SK-N-SH (cell line): ENCODE measurements around the gene CD248. TPM values are rescaled to one million over a fixed set of nuclear protein-coding genes. Genes with fewer than 3 reads are reported as not detected.

Source experiments
- CTCF ChIA-PET: fragments of 300-600, 350-600 bp; formaldehyde crosslinking; extraction: SDS; loops from one replicate; lab custom pipeline; 2021; lab: Yijun Ruan, JAX
- POLR2A ChIA-PET: fragments of 350-600 bp; sonication (Branson Sonifier 250); formaldehyde crosslinking; extraction: SDS; loops from one replicate; lab custom pipeline; 2020; ENCODE audit warnings: antibody characterized with exemption, inconsistent platforms; lab: Yijun Ruan, JAX
- DNase-seq: peaks from one replicate; pipeline ENCODE4 v3.0.0; 2012
- H2AFZ ChIP-seq: fragments of 200-600 bp; sonication (generic); 2 replicates; pipeline ENCODE4 v1.8.1; 2016; ENCODE audit warnings: antibody characterized with exemption, mild to moderate bottlenecking, low read depth
- H3F3A ChIP-seq: fragments of 200-600 bp; sonication (generic); replicated peaks from 2 replicates; pipeline ENCODE3; 2016; ENCODE audit warnings: antibody characterized with exemption, mild to moderate bottlenecking; ENCODE audit not compliant: insufficient read depth
- H3K27ac ChIP-seq, 2 experiments: fragments of 200-500 bp in 1 of 2; fragments of 200-600 bp in 1 of 2; sonication (Bioruptor generic) in 1 of 2; sonication (generic), shearing (Covaris generic) in 1 of 2; 2 replicates each; pipeline versions ENCODE4 v1.5.1 to v1.6.1; 2014 to 2016; ENCODE audit warnings: low read depth in 2 of 2, inconsistent platforms in 1 of 2, low read length in 1 of 2, mild to moderate bottlenecking in 1 of 2, mixed read lengths in 1 of 2
- H3K27me3 ChIP-seq: fragments of 200-600 bp; sonication (generic), shearing (Covaris generic); 2 replicates; pipeline ENCODE4 v1.6.1; 2016; ENCODE audit warnings: mixed run types; ENCODE audit not compliant: insufficient read depth
- H3K36me3 ChIP-seq, 2 experiments: fragments of 200-500 bp in 1 of 2; fragments of 200-600 bp in 1 of 2; sonication (Bioruptor generic) in 1 of 2; sonication (generic) in 1 of 2; replicated peaks in 1 of 2; 2 replicates each; pipeline versions ENCODE3 to v1.5.1; 2014 to 2016; ENCODE audit warnings: low read length in 1 of 2, mild to moderate bottlenecking in 1 of 2; ENCODE audit not compliant: insufficient read depth in 2 of 2, control insufficient read depth in 1 of 2
- H3K4me1 ChIP-seq, 2 experiments: fragments of 200-500 bp in 1 of 2; fragments of 200-600 bp in 1 of 2; sonication (Bioruptor generic) in 1 of 2; sonication (generic), shearing (Covaris generic) in 1 of 2; 2 replicates each; pipeline versions ENCODE4 v1.5.1 to v1.6.1; 2014 to 2016; ENCODE audit warnings: low read depth in 1 of 2, low read length in 1 of 2, mixed run types in 1 of 2; ENCODE audit not compliant: insufficient read depth in 2 of 2, control insufficient read depth in 1 of 2
- H3K4me2 ChIP-seq: fragments of 200-600 bp; sonication (generic), shearing (Covaris generic); 2 replicates; pipeline ENCODE4 v1.6.1; 2017; ENCODE audit warnings: mixed run types
- H3K4me3 ChIP-seq, 2 experiments: fragments of 200-500 bp in 1 of 2; fragments of 200-600 bp in 1 of 2; sonication (Bioruptor generic) in 1 of 2; sonication (generic), shearing (Covaris generic) in 1 of 2; 2 replicates each; pipeline versions ENCODE4 v1.5.1 to v1.8.1; 2014 to 2016; ENCODE audit warnings: low read depth in 2 of 2, inconsistent platforms in 1 of 2, low read length in 1 of 2, mild to moderate bottlenecking in 1 of 2, mixed read lengths in 1 of 2, moderate library complexity in 1 of 2
- H3K79me2 ChIP-seq: fragments of 200-600 bp; sonication (generic); 2 replicates; pipeline ENCODE4 v1.8.1; 2017; ENCODE audit warnings: mild to moderate bottlenecking; ENCODE audit not compliant: insufficient read depth
- H3K9ac ChIP-seq: fragments of 200-600 bp; sonication (generic); 2 replicates; pipeline ENCODE4 v1.6.1; 2017; ENCODE audit warnings: mixed run types
- H3K9me2 ChIP-seq: fragments of 200-600 bp; sonication (generic); 2 replicates; pipeline ENCODE4 v1.6.1; 2017; ENCODE audit warnings: mixed run types
- H3K9me3 ChIP-seq: fragments of 200-600 bp; sonication (generic); 2 replicates; pipeline ENCODE4 v1.6.1; 2017; ENCODE audit warnings: mixed run types, mild to moderate bottlenecking, moderate library complexity
- H4K20me1 ChIP-seq: fragments of 200-600 bp; sonication (generic); 2 replicates; pipeline ENCODE4 v1.6.1; 2017; ENCODE audit warnings: mild to moderate bottlenecking, mixed run types; ENCODE audit not compliant: insufficient read depth
- CTCF ChIP-seq: fragments of 200-600 bp; sonication (generic); IDR thresholded peaks from 2 replicates; pipeline ENCODE4 v1.6.1; 2017; ENCODE audit warnings: antibody characterized with exemption, mild to moderate bottlenecking, moderate library complexity
- ELF1 ChIP-seq: IDR thresholded peaks from 2 replicates; pipeline ENCODE4 v1.4.0; 2012
- EZH2phosphoT487 ChIP-seq: fragments of 200-600 bp; sonication (generic); IDR thresholded peaks from 2 replicates; pipeline ENCODE4 v1.6.1; 2017; ENCODE audit warnings: low read depth, mixed run types, mild to moderate bottlenecking, antibody characterized with exemption, moderate library complexity, borderline replicate concordance
- FOXJ3 ChIP-seq: sonication (generic); formaldehyde crosslinking; IDR thresholded peaks from 2 replicates; pipeline ENCODE4 v1.5.1; 2020; ENCODE audit warnings: mild to moderate bottlenecking, missing genetic modification reagents
- JUND ChIP-seq: IDR thresholded peaks from 2 replicates; pipeline ENCODE4 v1.4.0; 2012
- MAX ChIP-seq: IDR thresholded peaks from 2 replicates; pipeline ENCODE4 v1.4.0; 2012; ENCODE audit warnings: low read depth
- NFIC ChIP-seq: IDR thresholded peaks from 2 replicates; pipeline ENCODE4 v1.4.0; 2012; ENCODE audit warnings: borderline replicate concordance
- PBX3 ChIP-seq: IDR thresholded peaks from 2 replicates; pipeline ENCODE4; 2012
- POLR2AphosphoS5 ChIP-seq: IDR thresholded peaks from 2 replicates; pipeline ENCODE4 v1.6.1; 2012; ENCODE audit warnings: low read depth, low read length
- RCOR1 ChIP-seq: fragments of 150-350 bp; IDR thresholded peaks from 2 replicates; pipeline ENCODE4 v1.6.1; 2017; ENCODE audit warnings: antibody characterized with exemption, low read length
- REST ChIP-seq: IDR thresholded peaks from 2 replicates; pipeline ENCODE4 v1.6.1; 2012; ENCODE audit warnings: mild to moderate bottlenecking, low read depth, low read length, moderate library complexity
- RFX5 ChIP-seq: IDR thresholded peaks from 2 replicates; pipeline ENCODE4 v1.6.1; 2012; ENCODE audit warnings: mild to moderate bottlenecking, improper control_type of control experiment, low read length
- YY1 ChIP-seq: IDR thresholded peaks from 2 replicates; pipeline ENCODE4 v1.4.0; 2012; ENCODE audit warnings: low read depth, mild to moderate bottlenecking
- ZBTB33 ChIP-seq: IDR thresholded peaks from 2 replicates; pipeline ENCODE4 v1.4.0; 2012; ENCODE audit warnings: low read depth, borderline replicate concordance
- WGBS: methylation state at CpG from one replicate; pipeline ENCODE4 v1.1.6; 2017; ENCODE audit warnings: low lambda C conversion rate; 5-methylcytosine and 5-hydroxymethylcytosine counted together
- polyA plus RNA-seq, 3 experiments: library from polyadenylated mRNA; depleted of rRNA; stranded (reverse); fragments of >200 nt; gene quantifications; 2 replicates each; pipeline ENCODE4 v1.2.3, GENCODE V29; 2012

CD248 gene
- polyA plus RNA-seq, 1 of the 3 experiments (the other 2 are of a cell fraction) = 7.7 TPM

- TF ChIP-seq POLR2AphosphoS5 (no peak), NFIC (no peak), ELF1 (no peak), REST (no peak), PBX3 (no peak), FOXJ3 (no peak)
- TF ChIP-seq, all 33 proteins: peak for 0
- H3K27ac ChIP-seq = peak overlapping the region; percentile 94; a peak in 3 of 4 replicates
- ChIA-PET POLR2A (interaction anchor here (1.6 kb wide), 1 partner anchor 26 kb away, joined by 8 read pairs; no protein-coding TSS in a partner anchor), CTCF (interaction anchor here (0.9 to 5.4 kb wide), 9 partner anchors 8 to 58 kb away, joined by 3 to 74 read pairs (median 4); partner anchors contain the start of genes B4GAT1 and TMEM151A)
- no peak overlapping the region for H3K9ac ChIP-seq
- H3K4me3 ChIP-seq = no peak overlapping the region
- H3K9me3 ChIP-seq = no peaks in the 10 kb centered on the region
- no peaks in the 10 kb centered on the region; the same call in 1 of the 2 replicates for H4K20me1 ChIP-seq
- no peak for DNase-seq
- peaks cover 32% of the 10 kb centered on the region for H3K79me2 ChIP-seq
- peaks cover 10% of the 10 kb centered on the region for H3F3A ChIP-seq
- no peaks in the 10 kb centered on the region for H3K9me2 ChIP-seq
- H3K4me1 ChIP-seq = peaks cover 27 to 47% of the 10 kb centered on the region in 2 experiments
- WGBS = 88% methylated on average over 5 of the region's 17 CpGs
- peaks cover 8 to 44% of the 10 kb centered on the region in 2 experiments for H3K36me3 ChIP-seq
- H3K4me2 ChIP-seq = peak overlapping the region; percentile 3; the same call in 1 of the 2 replicates
- H2AFZ ChIP-seq = no peak overlapping the region
- H3K27me3 ChIP-seq = no peaks in the 10 kb centered on the region
Observed at GRCh38 chr11:66338276-66339161, 21.7 kb upstream of the CD248 start.

GRCh38 chr11:66337103-66337899 lies 20.5 kb upstream of the CD248 start:
- WGBS = 23% methylated on average over 11 of the region's 18 CpGs
- POLR2A ChIA-PET = interaction anchor here (1.6 to 3.2 kb wide), 2 partner anchors 25 kb away, joined by 8 to 33 read pairs; no protein-coding TSS in a partner anchor
- H3K4me2 ChIP-seq = peak overlapping the region; percentile 90
- peaks cover 15 to 47% of the 10 kb centered on the region in 2 experiments for H3K36me3 ChIP-seq
- H3K4me3 ChIP-seq = no peak overlapping the region
- H3K27me3 ChIP-seq = no peaks in the 10 kb centered on the region
- H2AFZ ChIP-seq = no peak overlapping the region
- H3F3A ChIP-seq = peaks cover 10% of the 10 kb centered on the region
- peak overlapping the region; percentile 87 for H3K9ac ChIP-seq
- no peaks in the 10 kb centered on the region for H3K9me2 ChIP-seq
- peaks cover 27 to 44% of the 10 kb centered on the region in 2 experiments for H3K4me1 ChIP-seq
- CTCF ChIA-PET = interaction anchor here (0.9 to 8.8 kb wide), 11 partner anchors 9 to 78 kb away, joined by 3 to 280 read pairs (median 4); partner anchors contain the start of genes B4GAT1, CD248 and TMEM151A
- H3K79me2 ChIP-seq = peaks cover 20% of the 10 kb centered on the region
- H4K20me1 ChIP-seq = no peaks in the 10 kb centered on the region; the same call in 1 of the 2 replicates
- H3K9me3 ChIP-seq = no peaks in the 10 kb centered on the region
- H3K27ac ChIP-seq = peak overlapping the region; percentile 94
- DNase-seq = peak; percentile 75
- 0 out of 2 replicates have a peak, but pooled peaks have one; percentile 43 for TF ChIP-seq FOXJ3
- TF ChIP-seq YY1 = no peak
- no peak for TF ChIP-seq RCOR1
- TF ChIP-seq MAX = no peak
- TF ChIP-seq RFX5 = 0 out of 2 replicates have a peak, but pooled peaks have one; percentile 4
- TF ChIP-seq CTCF = no peak
- no peak for TF ChIP-seq ZBTB33
- no peak for TF ChIP-seq JUND
- no peak for TF ChIP-seq EZH2phosphoT487
- TF ChIP-seq, all 33 proteins: peak for 2
